Chondrocyte (in vitro differentiated cells): ENCODE measurements around the gene COL18A1. TPM values are rescaled to one million over a fixed set of nuclear protein-coding genes. Genes with fewer than 3 reads are reported as not detected.

Experiments
- DNase-seq: peaks from one replicate; pipeline ENCODE4 v3.0.0; 2021; ENCODE audit warnings: mixed read lengths, low spot score
- H3K27ac Mint-ChIP-seq: one replicate; pipeline ENCODE4 v1.8.0; 2021; ENCODE audit warnings: mild to moderate bottlenecking, moderate library complexity, mixed read lengths; ENCODE audit not compliant: unreplicated experiment
- H3K27me3 Mint-ChIP-seq: 2 replicates; pipeline ENCODE4 v1.8.0; 2021; ENCODE audit warnings: low read depth, mixed read lengths
- H3K36me3 Mint-ChIP-seq: 2 replicates; pipeline ENCODE4 v1.8.0; 2021; ENCODE audit warnings: low read depth, mixed read lengths
- H3K4me1 Mint-ChIP-seq: 2 replicates; pipeline ENCODE4 v1.8.0; 2021; ENCODE audit warnings: low read depth, mild to moderate bottlenecking, mixed read lengths
- H3K4me3 Mint-ChIP-seq: one replicate; pipeline ENCODE4 v1.8.0; 2021; ENCODE audit warnings: mild to moderate bottlenecking, moderate library complexity, mixed read lengths; ENCODE audit not compliant: unreplicated experiment
- H3K9me3 Mint-ChIP-seq: 2 replicates; pipeline ENCODE4 v1.8.0; 2021; ENCODE audit warnings: low read depth, mixed read lengths
- total RNA-seq: library from RNA; stranded (reverse); gene quantifications from 3 replicates; pipeline ENCODE4 v1.2.1, GENCODE V29; 2021
- TF ChIP-seq, protein P1 (sequence below): fragments of 200-600 bp; sonication (generic); IDR thresholded peaks from 2 replicates; pipeline ENCODE4 v1.5.0; 2021; ENCODE audit warnings: antibody characterized with exemption, mild to moderate bottlenecking, moderate library complexity

COL18A1 gene
- total RNA-seq, 1 donor from 2014 or later = 616 TPM

DNA sequence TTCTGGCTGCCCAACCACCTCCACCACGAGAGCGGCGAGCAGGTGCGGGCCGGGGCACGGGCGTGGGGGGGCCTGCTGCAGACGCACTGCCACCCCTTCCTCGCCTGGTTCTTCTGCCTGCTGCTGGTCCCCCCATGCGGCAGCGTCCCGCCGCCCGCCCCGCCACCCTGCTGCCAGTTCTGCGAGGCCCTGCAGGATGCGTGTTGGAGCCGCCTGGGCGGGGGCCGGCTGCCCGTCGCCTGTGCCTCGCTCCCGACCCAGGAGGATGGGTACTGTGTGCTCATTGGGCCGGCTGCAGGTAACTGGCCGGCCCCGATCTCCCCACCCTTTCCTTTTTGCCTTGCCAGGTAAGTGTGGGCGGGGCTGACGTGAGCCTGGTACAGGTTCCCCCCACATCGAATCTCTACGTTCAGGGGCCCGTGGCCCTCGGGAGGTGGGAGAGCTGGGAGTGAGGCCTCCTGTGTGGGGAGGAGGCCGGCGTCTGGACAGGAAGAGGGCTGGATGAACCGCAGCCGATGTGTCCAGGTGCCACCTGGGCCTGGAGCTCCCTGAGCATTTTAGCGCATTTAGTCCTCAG is 51.7 kb downstream of the COL18A1 start:
- H3K4me3 Mint-ChIP-seq = no peak overlapping the region
- peaks cover 40% of the 10 kb centered on the region for H3K4me1 Mint-ChIP-seq
- TF ChIP-seq, protein P1, sequence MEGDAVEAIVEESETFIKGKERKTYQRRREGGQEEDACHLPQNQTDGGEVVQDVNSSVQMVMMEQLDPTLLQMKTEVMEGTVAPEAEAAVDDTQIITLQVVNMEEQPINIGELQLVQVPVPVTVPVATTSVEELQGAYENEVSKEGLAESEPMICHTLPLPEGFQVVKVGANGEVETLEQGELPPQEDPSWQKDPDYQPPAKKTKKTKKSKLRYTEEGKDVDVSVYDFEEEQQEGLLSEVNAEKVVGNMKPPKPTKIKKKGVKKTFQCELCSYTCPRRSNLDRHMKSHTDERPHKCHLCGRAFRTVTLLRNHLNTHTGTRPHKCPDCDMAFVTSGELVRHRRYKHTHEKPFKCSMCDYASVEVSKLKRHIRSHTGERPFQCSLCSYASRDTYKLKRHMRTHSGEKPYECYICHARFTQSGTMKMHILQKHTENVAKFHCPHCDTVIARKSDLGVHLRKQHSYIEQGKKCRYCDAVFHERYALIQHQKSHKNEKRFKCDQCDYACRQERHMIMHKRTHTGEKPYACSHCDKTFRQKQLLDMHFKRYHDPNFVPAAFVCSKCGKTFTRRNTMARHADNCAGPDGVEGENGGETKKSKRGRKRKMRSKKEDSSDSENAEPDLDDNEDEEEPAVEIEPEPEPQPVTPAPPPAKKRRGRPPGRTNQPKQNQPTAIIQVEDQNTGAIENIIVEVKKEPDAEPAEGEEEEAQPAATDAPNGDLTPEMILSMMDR = no peak
- peaks cover 3% of the 10 kb centered on the region for H3K9me3 Mint-ChIP-seq
- peaks cover 8% of the 10 kb centered on the region for H3K36me3 Mint-ChIP-seq
- DNase-seq = no peak
- no peak overlapping the region for H3K27ac Mint-ChIP-seq
- H3K27me3 Mint-ChIP-seq = no peaks in the 10 kb centered on the region

DNA sequence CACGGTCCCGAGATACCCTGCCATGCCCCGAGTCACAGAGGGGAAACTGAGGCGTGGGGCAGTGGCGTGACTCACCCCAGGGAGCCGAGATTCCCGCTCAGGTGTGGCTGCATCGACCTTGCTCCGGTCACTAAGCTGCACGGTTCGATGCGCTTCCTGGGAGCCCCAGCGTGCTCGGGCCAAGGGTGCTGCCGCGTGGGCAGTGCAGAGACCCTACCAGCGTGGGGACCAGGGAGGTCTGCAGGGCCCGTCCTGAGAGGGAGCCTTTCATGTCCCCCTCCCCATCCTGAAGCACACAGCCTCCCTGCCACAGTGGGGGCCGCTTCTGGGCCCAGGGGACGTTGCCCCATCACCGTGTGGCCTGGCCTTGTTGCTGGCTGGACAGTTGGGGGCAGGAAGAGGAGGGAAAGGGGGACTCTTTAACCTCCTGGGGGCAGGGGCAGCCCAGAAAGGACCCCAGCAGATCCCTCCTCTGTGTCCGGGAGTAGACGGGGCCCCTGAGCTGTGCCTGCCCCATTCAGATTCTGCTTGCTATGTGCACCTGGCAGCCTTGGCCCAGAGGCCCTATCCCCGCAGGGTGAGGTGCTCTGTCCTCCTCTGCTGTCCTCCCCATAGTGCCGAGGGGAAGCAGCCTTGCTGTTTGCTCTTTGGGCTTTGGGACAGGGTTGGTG is 52.3 kb downstream of the COL18A1 start:
- Mint-ChIP-seq H3K27me3 (no peaks in the 10 kb centered on the region), H3K9me3 (peaks cover 9% of the 10 kb centered on the region), H3K36me3 (peaks cover 13% of the 10 kb centered on the region), H3K4me1 (peaks cover 40% of the 10 kb centered on the region), H3K4me3 (no peak overlapping the region), H3K27ac (peak overlapping the region; percentile 57)
- DNase-seq = peak; percentile 70
- TF ChIP-seq, protein P1 = no peak

DNA sequence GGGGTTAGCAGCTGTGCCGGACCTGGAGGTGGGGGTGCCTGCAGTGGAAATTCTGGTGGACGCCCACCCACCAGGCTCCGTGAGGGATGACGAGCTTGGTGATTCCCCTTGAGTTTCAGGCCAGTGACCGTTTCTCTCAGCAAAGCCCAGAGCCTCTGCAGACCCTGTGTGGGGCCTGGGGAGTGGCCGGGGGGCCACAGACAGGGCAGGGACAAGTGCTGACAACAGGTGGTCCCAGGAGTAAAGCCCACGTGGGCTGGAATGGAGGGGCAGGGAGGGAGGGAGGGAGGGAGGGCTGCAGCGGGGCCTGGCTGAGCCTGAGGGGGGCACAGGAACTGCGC is 52.8 kb downstream of the COL18A1 start:
- no peak for DNase-seq

DNA sequence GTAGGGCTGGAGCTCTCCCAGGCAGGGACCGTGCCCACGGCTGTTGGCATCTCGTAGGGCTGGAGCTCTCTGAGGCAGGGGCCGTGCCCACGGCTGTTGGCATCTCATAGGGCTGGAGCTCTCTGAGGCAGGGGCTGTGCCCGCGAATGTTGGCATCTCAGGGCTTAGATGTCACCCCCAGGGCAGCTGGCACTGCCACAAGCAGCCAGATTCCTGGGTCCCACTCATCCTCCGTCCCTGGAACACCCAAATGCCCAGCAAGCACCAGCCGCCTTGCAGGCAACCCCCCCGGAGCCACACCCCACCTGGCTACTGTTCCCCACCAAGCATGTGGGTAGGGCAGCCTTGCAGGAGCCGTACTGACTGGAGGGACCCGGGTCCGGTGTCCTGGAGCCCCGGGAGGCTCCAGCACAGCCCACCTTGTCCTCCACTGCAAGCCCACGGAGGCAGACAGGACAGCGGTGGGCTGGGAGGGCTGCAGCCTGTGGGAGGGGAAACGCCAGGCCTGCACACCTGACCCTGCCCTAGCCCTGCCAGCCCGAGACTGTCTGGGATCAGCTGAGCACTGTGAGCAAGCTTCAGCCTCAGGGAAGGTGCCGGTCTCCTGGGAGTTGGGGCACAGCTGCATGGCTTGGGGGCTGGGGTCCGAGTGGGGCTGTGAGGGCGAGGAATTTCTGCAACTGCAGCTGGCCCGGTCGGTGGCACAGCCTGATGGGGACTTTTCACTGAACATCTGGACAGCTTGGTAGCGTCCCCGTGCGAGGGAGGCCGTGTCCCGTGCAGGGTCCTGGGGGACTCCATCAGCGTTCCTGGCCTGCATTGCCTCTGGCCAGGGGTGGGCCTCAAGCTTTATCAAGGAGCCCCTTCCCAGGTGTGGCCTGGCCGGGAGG is 53.6 kb downstream of the COL18A1 start:
- Mint-ChIP-seq H3K9me3 (peaks cover 16% of the 10 kb centered on the region), H3K27me3 (no peaks in the 10 kb centered on the region), H3K27ac (no peak overlapping the region), H3K4me3 (no peak overlapping the region), H3K36me3 (peaks cover 18% of the 10 kb centered on the region), H3K4me1 (peaks cover 34% of the 10 kb centered on the region)
- TF ChIP-seq, protein P1 = no peak
- peak; percentile 89 for DNase-seq

More for the DNA sequence above, 52.8 kb downstream of the COL18A1 start:
- TF ChIP-seq, protein P1 = no peak
- Mint-ChIP-seq H3K9me3 (peaks cover 14% of the 10 kb centered on the region), H3K36me3 (peaks cover 17% of the 10 kb centered on the region), H3K4me3 (no peak overlapping the region), H3K4me1 (peaks cover 40% of the 10 kb centered on the region), H3K27me3 (no peaks in the 10 kb centered on the region), H3K27ac (peak overlapping the region; percentile 57)
